Osteoblast (primary cell): Measurements from ENCODE around the gene MAD1L1. TPM values are rescaled to one million over a fixed set of nuclear protein-coding genes. Genes with fewer than 3 reads are reported as not detected.

Experiments used
- DNase-seq: peaks from one replicate; pipeline ENCODE4 v3.0.0; 2011; ENCODE audit warnings: low spot score, mixed read lengths; ENCODE audit not compliant: insufficient read length; ENCODE audit errors: missing footprints
- H2AFZ ChIP-seq: 2 replicates; pipeline ENCODE4 v1.6.0; 2011; ENCODE audit warnings: mild to moderate bottlenecking, low read length
- H3K27ac ChIP-seq: 2 replicates; pipeline ENCODE4 v1.5.1; 2011; ENCODE audit warnings: mild to moderate bottlenecking, low read depth, low read length, moderate library complexity
- H3K27me3 ChIP-seq: 2 replicates; pipeline ENCODE4 v1.6.0; 2012; ENCODE audit warnings: mild to moderate bottlenecking, control low read depth, inconsistent platforms, low read length, moderate library complexity; ENCODE audit not compliant: insufficient read depth
- H3K36me3 ChIP-seq: 2 replicates; pipeline ENCODE4 v1.5.1; 2011; ENCODE audit warnings: mild to moderate bottlenecking, low read length, control low read depth, moderate library complexity; ENCODE audit not compliant: insufficient read depth
- H3K4me1 ChIP-seq: 2 replicates; pipeline ENCODE4 v1.5.1; 2011; ENCODE audit warnings: mild to moderate bottlenecking, low read length, control low read depth, moderate library complexity; ENCODE audit not compliant: insufficient read depth
- H3K4me2 ChIP-seq: 2 replicates; pipeline ENCODE4 v1.6.0; 2011; ENCODE audit warnings: mild to moderate bottlenecking, low read length; ENCODE audit not compliant: insufficient read depth
- H3K4me3 ChIP-seq: fragments of 200-600 bp; sonication (generic); 3 replicates; pipeline ENCODE4 v1.5.1; 2012; ENCODE audit warnings: mild to moderate bottlenecking, low read length, inconsistent platforms; ENCODE audit not compliant: insufficient read depth
- H3K79me2 ChIP-seq: 2 replicates; pipeline ENCODE4 v1.6.0; 2012; ENCODE audit warnings: mild to moderate bottlenecking, low read length, control low read depth, inconsistent platforms; ENCODE audit not compliant: insufficient read depth
- H3K9me3 ChIP-seq: 2 replicates; pipeline ENCODE4 v1.5.1; 2011; ENCODE audit warnings: low read depth, low read length, control low read depth
- H4K20me1 ChIP-seq: 2 replicates; pipeline ENCODE4 v1.6.0; 2012; ENCODE audit warnings: mild to moderate bottlenecking, low read length, control low read depth; ENCODE audit not compliant: insufficient read depth
- CTCF ChIP-seq: IDR thresholded peaks from 2 replicates; pipeline ENCODE4 v1.5.1; 2011; ENCODE audit warnings: mild to moderate bottlenecking, low read depth, low read length, moderate library complexity; ENCODE audit errors: extremely low read depth
- total RNA-seq: library from RNA; depleted of rRNA; stranded (reverse); fragments of >200 nt; gene quantifications from 2 replicates; pipeline ENCODE4 v1.2.3, GENCODE V29; 2012

Gene MAD1L1
- total RNA-seq, 1 donor: 66.2 TPM

- Histone ChIP-seq H3K4me1 (no peaks in the 10 kb centered on the region), H3K4me3 (no peak overlapping the region), H2AFZ (no peak overlapping the region), H3K27ac (no peak overlapping the region), H3K4me2 (no peak overlapping the region), H4K20me1 (no peaks in the 10 kb centered on the region), H3K36me3 (no peaks in the 10 kb centered on the region), H3K9me3 (no peaks in the 10 kb centered on the region), H3K27me3 (no peaks in the 10 kb centered on the region), H3K79me2 (no peaks in the 10 kb centered on the region)
- DNase-seq: peak; percentile 72
- no peak for TF ChIP-seq CTCF
Measured at GRCh38 chr7:1811850-1812508, 420.8 kb downstream of the MAD1L1 start.

GRCh38 chr7:1810961-1811849 lies 421.5 kb downstream of the MAD1L1 start:
- no peaks in the 10 kb centered on the region for H4K20me1 ChIP-seq
- H2AFZ ChIP-seq: no peak overlapping the region
- no peak for TF ChIP-seq CTCF
- H3K4me3 ChIP-seq: no peak overlapping the region
- H3K27me3 ChIP-seq: no peaks in the 10 kb centered on the region
- H3K4me1 ChIP-seq: no peaks in the 10 kb centered on the region
- H3K27ac ChIP-seq: no peak overlapping the region
- H3K79me2 ChIP-seq: no peaks in the 10 kb centered on the region
- H3K4me2 ChIP-seq: no peak overlapping the region
- H3K9me3 ChIP-seq: no peaks in the 10 kb centered on the region
- peak; percentile 48 for DNase-seq
- no peaks in the 10 kb centered on the region for H3K36me3 ChIP-seq

GRCh38 chr7:1810521-1810920 lies 422.2 kb downstream of the MAD1L1 start:
- H3K9me3 ChIP-seq: no peaks in the 10 kb centered on the region
- no peaks in the 10 kb centered on the region for H3K4me1 ChIP-seq
- no peaks in the 10 kb centered on the region for H3K79me2 ChIP-seq
- no peaks in the 10 kb centered on the region for H3K27me3 ChIP-seq
- H3K36me3 ChIP-seq: no peaks in the 10 kb centered on the region
- DNase-seq: peak; percentile 76
- H3K4me3 ChIP-seq: no peak overlapping the region
- H3K4me2 ChIP-seq: no peak overlapping the region
- no peak overlapping the region for H3K27ac ChIP-seq
- H2AFZ ChIP-seq: no peak overlapping the region
- TF ChIP-seq CTCF: no peak
- H4K20me1 ChIP-seq: no peaks in the 10 kb centered on the region

- no peak overlapping the region for H2AFZ ChIP-seq
- no peaks in the 10 kb centered on the region for H4K20me1 ChIP-seq
- peak; percentile 37 for DNase-seq
- H3K4me3 ChIP-seq: no peak overlapping the region
- H3K27me3 ChIP-seq: no peaks in the 10 kb centered on the region
- H3K9me3 ChIP-seq: no peaks in the 10 kb centered on the region
- no peak overlapping the region for H3K27ac ChIP-seq
- H3K4me2 ChIP-seq: no peak overlapping the region
- no peak for TF ChIP-seq CTCF
- H3K4me1 ChIP-seq: no peaks in the 10 kb centered on the region
- no peaks in the 10 kb centered on the region for H3K36me3 ChIP-seq
- no peaks in the 10 kb centered on the region for H3K79me2 ChIP-seq
Measured at GRCh38 chr7:1809601-1810258, 423.0 kb downstream of the MAD1L1 start.
